H54 (cell line): ENCODE results near the gene STAC.
"Not testable (repeated sequence)": the region's sequence is repeated elsewhere in the genome, so short reads cannot be mapped to it uniquely, and the experiment has no call there.

Source experiments
- DNase-seq: peaks from one replicate; pipeline ENCODE4 v3.0.0; 2011; ENCODE audit warnings: low spot score, mixed read lengths; ENCODE audit not compliant: insufficient read length
- FAIRE-seq: peaks from 3 replicates; lab custom pipeline; 2011; peaks lifted over from hg19 to GRCh38; lab: Jason Lieb, UNC
- POLR2A ChIP-seq: IDR thresholded peaks from 2 replicates; pipeline ENCODE4 v1.6.1; 2011; ENCODE audit warnings: low read depth, mild to moderate bottlenecking, low read length

Gene STAC

DNA sequence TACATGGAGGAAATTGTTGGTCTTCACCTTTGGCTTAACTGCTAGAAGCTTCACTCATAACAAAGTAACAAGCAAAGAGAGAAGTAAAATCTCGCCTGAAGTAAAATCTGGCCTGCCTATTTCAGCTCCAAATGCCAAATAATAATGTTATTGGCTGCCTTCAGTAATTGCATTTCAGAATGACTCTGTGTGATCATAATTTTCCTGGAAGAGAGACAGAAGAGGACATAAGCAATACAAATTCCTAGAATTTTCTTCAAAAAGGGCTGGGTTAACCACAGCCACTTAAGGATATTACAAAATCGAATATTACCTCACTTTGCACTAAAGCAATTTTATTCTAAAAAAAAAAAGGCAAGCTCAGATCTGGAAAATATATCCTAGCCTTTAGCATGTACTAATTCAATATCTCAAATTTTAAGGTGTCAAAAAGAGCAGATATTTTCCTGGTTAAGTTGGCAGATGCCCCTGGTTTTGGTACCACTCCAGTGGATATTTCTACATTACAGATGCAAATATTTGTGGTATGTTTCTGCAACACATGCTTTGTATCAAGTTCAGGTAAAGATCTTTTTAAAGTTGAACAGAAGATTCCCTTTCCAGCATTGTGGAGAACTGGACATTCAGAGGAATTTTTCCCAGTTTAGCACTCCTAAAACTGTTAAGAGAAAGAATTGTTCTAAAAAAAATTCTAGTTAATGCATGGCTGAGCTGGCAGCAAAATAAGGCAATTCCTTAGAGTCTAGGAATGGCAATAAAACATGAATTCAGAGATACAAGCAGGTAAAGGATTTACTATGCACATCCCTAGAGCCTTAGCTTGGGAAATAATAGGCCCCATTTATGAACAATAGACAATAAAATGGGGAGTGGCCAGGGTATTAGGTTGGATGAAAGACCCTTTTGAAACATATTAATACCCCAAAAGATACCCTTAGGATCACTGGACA lies 116.7 kb downstream of the STAC start:
- TF ChIP-seq POLR2A, result no peak
- FAIRE-seq (peak; percentile 15), DNase-seq (no peak)

GRCh38 chr3:36500053-36500452 lies 119.7 kb downstream of the STAC start:
- not testable (repeated sequence) for DNase-seq, FAIRE-seq

GRCh38 chr3:36501616-36502015 lies 121.3 kb downstream of the STAC start:
- no peak for DNase-seq
- no peak for FAIRE-seq
- TF ChIP-seq POLR2A, result no peak

DNA sequence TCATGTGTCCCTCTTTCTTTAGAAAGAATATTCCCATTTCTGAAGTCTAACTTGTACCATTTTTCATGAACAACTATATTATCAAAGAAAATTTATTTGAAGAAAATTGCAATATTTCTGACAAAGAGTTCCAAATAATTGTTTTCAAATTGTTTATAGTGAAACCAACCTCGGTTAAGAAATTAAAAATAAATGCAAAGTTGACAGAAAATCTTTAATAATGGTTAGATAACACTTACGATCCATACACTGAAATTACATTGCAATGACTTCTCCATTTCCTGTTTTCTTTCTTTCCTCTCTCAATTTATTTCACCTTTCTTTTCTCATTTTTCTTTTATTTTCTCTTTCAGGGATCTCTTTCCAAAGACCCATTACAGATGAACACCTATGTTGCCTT lies 125.1 kb downstream of the STAC start:
- no peak for TF ChIP-seq POLR2A
- no peak for DNase-seq
- no peak for FAIRE-seq

DNA sequence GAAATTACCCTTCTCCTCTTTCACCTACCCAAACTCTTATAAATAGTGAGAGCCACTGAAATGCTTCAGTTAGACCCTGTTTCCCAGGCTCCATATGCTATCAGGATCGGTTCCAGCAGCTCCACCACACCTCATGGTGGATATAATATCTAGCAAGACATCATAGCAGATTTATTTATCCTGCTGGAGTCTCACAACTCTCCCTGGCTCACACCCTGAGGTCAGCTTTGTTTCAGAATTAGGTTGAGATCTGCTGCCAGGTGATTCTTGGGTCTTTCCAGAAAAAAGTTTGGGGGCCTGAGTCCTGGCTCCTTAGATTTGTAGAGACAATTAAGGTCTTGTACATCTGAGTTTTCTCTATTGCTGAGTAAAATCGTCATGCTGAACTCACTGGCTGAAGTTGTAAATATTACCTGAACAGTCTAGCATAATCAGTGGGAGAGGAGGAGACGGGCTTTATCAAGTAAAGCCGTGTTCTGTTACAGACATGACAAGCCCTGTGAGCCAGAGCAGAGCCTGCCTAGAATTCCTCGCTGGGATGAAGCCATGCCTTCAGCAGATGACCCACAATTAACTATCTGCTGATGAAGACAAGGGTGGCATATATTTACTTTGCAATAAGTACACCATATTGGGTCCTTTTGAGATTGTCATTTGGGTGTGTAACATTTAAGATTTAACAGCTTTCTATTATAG lies 131.6 kb downstream of the STAC start:
- DNase-seq, result no peak
- no peak for TF ChIP-seq POLR2A
- FAIRE-seq, result no peak

DNA sequence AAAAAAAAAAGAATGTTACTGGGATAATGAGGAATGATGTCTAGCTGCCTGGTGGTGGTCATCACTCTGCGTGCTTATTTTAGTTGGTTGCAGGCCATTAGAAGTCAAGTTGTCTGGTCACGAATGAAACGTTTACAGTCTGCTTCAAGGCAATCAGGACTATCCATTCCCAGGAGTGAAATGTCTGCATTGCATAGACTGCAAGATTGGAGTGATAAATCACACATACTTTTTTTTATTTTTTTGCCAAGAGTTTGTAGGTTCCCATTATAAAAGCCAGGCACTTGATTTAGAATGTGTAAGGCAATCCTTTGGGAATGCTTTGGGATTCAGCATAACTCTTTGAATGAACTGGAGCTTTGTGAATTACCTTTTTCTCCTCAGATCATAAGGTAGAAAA lies 132.3 kb downstream of the STAC start:
- FAIRE-seq (no peak), DNase-seq (no peak)
- TF ChIP-seq POLR2A, result no peak

GRCh38 chr3:36514171-36514570 lies 133.9 kb downstream of the STAC start:
- no peak for FAIRE-seq
- no peak for TF ChIP-seq POLR2A
- DNase-seq, result no peak

DNA sequence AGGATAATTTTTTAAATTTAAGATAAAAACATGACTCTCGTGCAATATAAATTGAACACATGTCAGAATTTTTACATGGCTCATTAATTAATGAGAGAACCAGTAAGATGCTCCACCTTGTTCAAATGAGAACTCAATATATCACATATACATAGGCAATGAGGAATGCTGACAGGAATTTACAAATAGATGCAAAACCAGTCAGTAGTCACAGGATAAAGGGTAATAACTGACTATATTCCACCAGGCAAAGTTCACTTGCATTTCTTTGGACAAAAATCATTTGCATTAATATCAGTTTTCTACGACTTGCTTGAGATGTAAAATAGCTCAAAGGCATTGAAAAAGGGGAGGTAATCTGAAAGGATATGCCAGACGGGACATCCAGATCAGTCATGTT lies 139.4 kb downstream of the STAC start:
- DNase-seq, result no peak
- no peak for TF ChIP-seq POLR2A
- FAIRE-seq, result no peak

GRCh38 chr3:36520241-36521006 lies 140.1 kb downstream of the STAC start:
- no peak for TF ChIP-seq POLR2A
- FAIRE-seq (no peak), DNase-seq (no peak)

DNA sequence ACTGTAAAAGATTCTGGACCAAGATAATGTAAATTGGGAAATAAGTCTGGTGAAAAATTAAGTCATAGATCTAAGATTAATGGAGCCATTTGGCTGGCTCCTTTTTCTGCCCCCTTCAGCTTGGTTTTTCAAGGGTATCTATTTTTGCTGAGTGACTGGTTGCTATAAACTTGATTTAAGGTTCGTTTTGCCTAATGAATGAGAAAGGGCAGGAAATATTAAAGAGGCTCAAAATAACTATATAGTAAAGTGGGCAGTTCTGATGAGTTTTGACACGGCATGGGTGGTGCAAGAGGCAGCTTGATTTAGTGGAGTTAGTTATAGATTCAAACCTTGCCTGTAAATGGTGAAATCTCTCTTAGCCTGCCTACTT lies 140.7 kb downstream of the STAC start:
- FAIRE-seq (no peak), DNase-seq (no peak)
- TF ChIP-seq POLR2A, result no peak

DNA sequence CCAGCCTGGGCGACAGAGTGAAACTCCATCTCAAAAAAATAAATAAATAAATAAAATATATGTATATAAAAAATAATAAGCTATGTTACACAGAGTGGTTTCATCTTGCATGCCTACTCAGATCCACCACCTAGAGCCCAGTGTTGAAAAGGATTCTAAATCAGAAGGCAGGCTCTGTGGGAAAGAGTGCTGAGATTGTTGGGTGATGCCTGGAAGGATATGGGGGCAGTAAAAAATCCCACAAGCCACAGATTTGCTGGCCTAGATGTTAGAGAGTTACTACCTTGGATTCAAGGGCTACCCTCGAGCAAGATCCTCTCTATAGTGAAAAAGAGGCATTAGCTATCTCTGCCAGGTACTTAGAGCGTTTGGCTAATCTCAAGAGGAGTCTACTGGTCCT lies 144.3 kb downstream of the STAC start:
- DNase-seq (no peak), FAIRE-seq (no peak)
- TF ChIP-seq POLR2A, result no peak

DNA sequence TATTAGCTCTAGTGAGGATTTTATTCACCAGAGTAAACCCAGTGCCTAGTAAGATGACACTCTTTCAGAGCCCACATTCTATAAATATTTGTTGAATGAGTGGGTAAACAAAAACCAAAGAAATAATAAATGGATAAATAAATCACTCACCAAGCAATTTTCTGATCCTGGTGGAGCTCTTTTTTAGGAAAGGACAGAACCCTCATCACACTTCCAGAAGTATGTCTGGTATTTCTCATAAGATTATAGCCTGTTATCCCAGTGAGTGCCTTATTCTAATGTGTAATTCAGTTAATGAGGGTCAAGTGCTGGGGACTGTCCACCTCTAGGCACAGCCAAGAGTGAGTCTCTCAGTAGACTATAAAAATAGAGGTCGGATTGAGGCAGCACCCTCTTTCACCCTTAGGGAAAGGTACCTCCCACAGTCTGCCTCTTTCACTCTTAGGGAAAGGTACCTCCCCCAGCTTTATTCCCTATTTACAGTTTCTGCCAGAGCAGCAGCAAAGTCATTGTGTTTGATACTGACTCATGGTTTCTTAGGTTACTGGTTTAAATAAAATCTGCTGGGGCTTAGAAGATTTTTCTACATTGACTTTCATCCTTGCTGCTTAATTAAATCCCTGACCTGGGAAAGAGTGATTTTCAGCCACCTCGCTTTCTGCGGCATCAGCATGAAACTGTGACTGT lies 145.0 kb downstream of the STAC start:
- DNase-seq (peak; percentile 14), FAIRE-seq (peak; percentile 67)
- no peak for TF ChIP-seq POLR2A

DNA sequence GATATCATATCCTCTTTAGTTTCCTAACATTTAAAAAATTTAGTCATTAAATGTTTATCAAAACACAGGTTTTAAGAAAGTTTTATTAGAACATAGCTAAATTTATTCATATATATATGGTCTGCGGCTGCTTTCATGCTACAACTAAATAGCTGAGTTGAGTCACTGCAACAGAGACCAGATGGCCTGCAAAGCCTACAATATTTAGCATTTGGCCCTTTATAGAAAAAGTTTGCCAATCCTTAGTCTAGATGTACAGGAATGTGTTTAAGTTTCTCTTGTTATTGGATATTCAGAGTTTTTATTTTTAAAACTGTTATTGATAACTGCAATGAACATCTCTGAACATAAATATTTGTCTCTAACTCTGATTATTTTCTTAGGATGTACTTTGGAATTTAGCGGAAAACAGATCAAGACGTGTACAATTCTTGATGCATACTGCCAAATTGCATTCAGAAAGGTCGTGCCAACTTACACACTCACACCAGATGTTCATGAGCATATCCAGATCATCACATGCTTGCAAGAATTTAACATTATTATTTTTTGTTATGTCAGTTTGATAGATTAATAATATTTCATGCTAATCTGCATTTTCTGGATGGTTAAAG lies 157.9 kb downstream of the STAC start:
- FAIRE-seq, result no peak
- TF ChIP-seq POLR2A, result no peak
- no peak for DNase-seq
